HG03469 (cell line): ENCODE results near the gene CBL.

ENCODE experiments used
- ATAC-seq: cut with Tn5 transposase; IDR thresholded peaks from one replicate; pipeline ENCODE4 v1.9.1; 2021; ENCODE audit warnings: mild to moderate bottlenecking, moderate library complexity, moderate number of reproducible peaks; ENCODE audit not compliant: unreplicated experiment

Gene CBL

GRCh38 chr11:119344291-119345010, 138.3 kb downstream of the CBL start:
- no peak for ATAC-seq

GRCh38 chr11:119345685-119346084, 139.5 kb downstream of the CBL start:
- ATAC-seq: no peak

- no peak for ATAC-seq
These were observed 140.5 kb downstream of the CBL start, which contains the start of gene MFRP for GRCh38 chr11:119346605-119347004. MFRP (minus strand) TSS chr11:119346705; CDS start chr11:119346513, 192 bp downstream.

- ATAC-seq: no peak
These were observed 141.1 kb downstream of the CBL start for GRCh38 chr11:119347242-119347641.

- no peak for ATAC-seq
These were observed 141.9 kb downstream of the CBL start for GRCh38 chr11:119347940-119348605.

- no peak for ATAC-seq
These were observed 144.2 kb downstream of the CBL start for GRCh38 chr11:119350302-119350701.

- ATAC-seq: no peak
These were observed 145.1 kb downstream of the CBL start for GRCh38 chr11:119351232-119351631.

GRCh38 chr11:119352857-119353260, 146.7 kb downstream of the CBL start:
- no peak for ATAC-seq

- ATAC-seq: no peak
These were observed 149.1 kb downstream of the CBL start for GRCh38 chr11:119355091-119355843.

GRCh38 chr11:119356349-119357031, 150.4 kb downstream of the CBL start:
- ATAC-seq: no peak

- no peak for ATAC-seq
These were observed 150.9 kb downstream of the CBL start for GRCh38 chr11:119357074-119357473.
